ENCODE measurements around the gene SH2D6.

- TF ChIP-seq RAD21 (conservative IDR thresholded peaks at IDR 0.05 in 1 of 2, IDR thresholded peaks at IDR 0.05 in 1 of 2) (no peak), POLR2A (IDR thresholded peaks at IDR 0.05; ENCODE audit: low read length) (no peak), MAZ (IDR thresholded peaks at IDR 0.05; ENCODE audit: borderline replicate concordance, low read depth, low read length) (no peak), CTCF (IDR thresholded peaks at IDR 0.05) (no peak), CHD4 (IDR thresholded peaks at IDR 0.05; ENCODE audit: borderline replicate concordance) (no peak), FOSL2 (IDR thresholded peaks at IDR 0.05) (no peak), FOSL2 (CRISPR knock-in tag; IDR thresholded peaks at IDR 0.05) (no peak), PBX3 (IDR thresholded peaks at IDR 0.05) (no peak), RNF2 (IDR thresholded peaks at IDR 0.05; ENCODE audit: borderline replicate concordance, low read depth) (no peak), GATA3 (IDR thresholded peaks at IDR 0.05; ENCODE audit: borderline replicate concordance) (no peak)
Observed at GRCh38 chr2:85396531-85397470, 21.7 kb upstream of the SH2D6 start.
